Vagina (tissue), 2 donors: Measurements from ENCODE around the gene TRAF5. TPM values are rescaled to one million over a fixed set of nuclear protein-coding genes. Genes with fewer than 3 reads are reported as not detected.

Experiments
- DNase-seq, 2 donors: peaks; one replicate each; pipeline ENCODE4 v3.0.0-alpha.2; 2017; ENCODE audit errors: extremely low spot score in 2 of 2
- H3K27ac ChIP-seq: fragments of 200-600 bp; sonication (generic); one replicate; pipeline ENCODE4 v1.5.1; 2019
- H3K27me3 ChIP-seq: fragments of 200-600 bp; sonication (generic); one replicate; pipeline ENCODE4 v1.5.1; 2019
- H3K36me3 ChIP-seq, 2 donors: fragments of 200-600 bp; sonication (generic); one replicate each; pipeline ENCODE4 v1.5.1; 2017 to 2019
- H3K4me1 ChIP-seq: fragments of 200-600 bp; sonication (generic); one replicate; pipeline ENCODE4 v1.5.1; 2019
- H3K4me3 ChIP-seq, 2 donors: fragments of 200-600 bp; sonication (generic); 1 replicate in 1 of 2; 2 replicates in 1 of 2; pipeline ENCODE4 v1.5.1; 2016 to 2019
- H3K9me3 ChIP-seq: fragments of 200-600 bp; sonication (generic); one replicate; pipeline ENCODE4 v1.5.1; 2019
- CTCF ChIP-seq, 3 experiments: fragments of 450-650 bp in 2 of 3; fragments of 200-600 bp in 1 of 3; sonication (generic) in 1 of 3; IDR thresholded peaks; one replicate each; pipeline ENCODE4 v1.5.1; 2017 to 2019; ENCODE audit warnings: antibody characterized with exemption in 3 of 3, mild to moderate bottlenecking in 2 of 3, moderate library complexity in 2 of 3
- POLR2A ChIP-seq, 2 donors: fragments of 450-650 bp; IDR thresholded peaks; one replicate each; pipeline ENCODE4 v1.6.1; 2017; ENCODE audit warnings: antibody characterized with exemption in 2 of 2, mild to moderate bottlenecking in 2 of 2, moderate library complexity in 2 of 2
- POLR2AphosphoS5 ChIP-seq, 2 donors: sonication (generic); formaldehyde crosslinking; IDR thresholded peaks; one replicate each; pipeline ENCODE4 v1.9.0; 2017; ENCODE audit warnings: antibody characterized with exemption in 2 of 2, mild to moderate bottlenecking in 2 of 2, low read depth in 1 of 2; ENCODE audit not compliant: insufficient read depth in 1 of 2
- intact Hi-C: fragments of 100-400 bp; cut with DNase I; formaldehyde crosslinking; loops from one replicate; pipeline ENCODE4 v1.15.1; 2023
- total RNA-seq: library from RNA; depleted of rRNA; stranded (reverse); fragments of >200 nt; gene quantifications from one replicate; pipeline ENCODE4 v1.2.3, GENCODE V29; 2016

The TRAF5 gene
- total RNA-seq, 1 donor from 2014 or later, result 14.0 TPM

- no peak for TF ChIP-seq POLR2AphosphoS5 (IDR thresholded peaks at IDR 0.05; ENCODE audit: insufficient read depth in 1 of 2, low read depth in 1 of 2)
- TF ChIP-seq CTCF (IDR thresholded peaks at IDR 0.05), result no peak
- no peak for TF ChIP-seq POLR2A (IDR thresholded peaks at IDR 0.05)
- peaks cover 0 to 44% of the 10 kb centered on the region in 2 donors for H3K36me3 ChIP-seq
- intact Hi-C loops, result no loop called here
Measured at GRCh38 chr1:211282023-211282373, 44.6 kb upstream of the TRAF5 start.

GRCh38 chr1:211285196-211285595 lies 41.4 kb upstream of the TRAF5 start:
- intact Hi-C loops, result no loop called here
- TF ChIP-seq POLR2AphosphoS5 (IDR thresholded peaks at IDR 0.05; ENCODE audit: insufficient read depth in 1 of 2, low read depth in 1 of 2) (no peak), POLR2A (IDR thresholded peaks at IDR 0.05) (no peak), CTCF (IDR thresholded peaks at IDR 0.05) (no peak)
- H3K27ac ChIP-seq, result no peak overlapping the region
- peaks cover 0 to 32% of the 10 kb centered on the region in 2 donors for H3K36me3 ChIP-seq
- no peak for DNase-seq
- H3K9me3 ChIP-seq, result no peaks in the 10 kb centered on the region
- H3K4me3 ChIP-seq, result no peak overlapping the region
- H3K27me3 ChIP-seq, result no peaks in the 10 kb centered on the region
- H3K4me1 ChIP-seq, result no peaks in the 10 kb centered on the region

More at GRCh38 chr1:211282023-211282373, 44.6 kb upstream of the TRAF5 start:
- Histone ChIP-seq H3K4me3 (no peak overlapping the region), H3K27me3 (no peaks in the 10 kb centered on the region), H3K4me1 (no peaks in the 10 kb centered on the region), H3K9me3 (no peaks in the 10 kb centered on the region), H3K27ac (no peak overlapping the region)
- DNase-seq, result no peak

GRCh38 chr1:211287218-211287617 lies 39.4 kb upstream of the TRAF5 start:
- no peak for DNase-seq
- no peaks in the 10 kb centered on the region for H3K9me3 ChIP-seq
- no peak for TF ChIP-seq CTCF (IDR thresholded peaks at IDR 0.05)
- no peak for TF ChIP-seq POLR2A (IDR thresholded peaks at IDR 0.05)
- no peak for TF ChIP-seq POLR2AphosphoS5 (IDR thresholded peaks at IDR 0.05; ENCODE audit: insufficient read depth in 1 of 2, low read depth in 1 of 2)
- no peaks in the 10 kb centered on the region for H3K27me3 ChIP-seq
- H3K27ac ChIP-seq, result no peak overlapping the region
- H3K4me1 ChIP-seq, result no peaks in the 10 kb centered on the region
- H3K36me3 ChIP-seq, result peaks cover 0 to 40% of the 10 kb centered on the region in 2 donors
- intact Hi-C loops, result no loop called here
- no peak overlapping the region for H3K4me3 ChIP-seq

GRCh38 chr1:211292411-211292810 lies 34.2 kb upstream of the TRAF5 start:
- H3K9me3 ChIP-seq, result no peaks in the 10 kb centered on the region
- no peak overlapping the region for H3K4me3 ChIP-seq
- TF ChIP-seq POLR2AphosphoS5 (IDR thresholded peaks at IDR 0.05; ENCODE audit: insufficient read depth in 1 of 2, low read depth in 1 of 2) (no peak), CTCF (IDR thresholded peaks at IDR 0.05) (no peak), POLR2A (IDR thresholded peaks at IDR 0.05) (no peak)
- H3K27ac ChIP-seq, result no peak overlapping the region
- no peaks in the 10 kb centered on the region for H3K27me3 ChIP-seq
- no peaks in the 10 kb centered on the region for H3K4me1 ChIP-seq
- no peak for DNase-seq
- H3K36me3 ChIP-seq, result peaks cover 0 to 58% of the 10 kb centered on the region in 2 donors
- intact Hi-C loops, result no loop called here

GRCh38 chr1:211296396-211296795 lies 30.2 kb upstream of the TRAF5 start:
- DNase-seq, result no peak
- Histone ChIP-seq H3K4me3 (no peak overlapping the region), H3K4me1 (no peaks in the 10 kb centered on the region), H3K36me3 (peaks cover 0 to 45% of the 10 kb centered on the region in 2 donors), H3K9me3 (no peaks in the 10 kb centered on the region), H3K27me3 (no peaks in the 10 kb centered on the region), H3K27ac (no peak overlapping the region)
- intact Hi-C loops, result no loop called here
- TF ChIP-seq POLR2AphosphoS5 (IDR thresholded peaks at IDR 0.05; ENCODE audit: insufficient read depth in 1 of 2, low read depth in 1 of 2) (no peak), POLR2A (IDR thresholded peaks at IDR 0.05) (no peak), CTCF (IDR thresholded peaks at IDR 0.05) (no peak)
